Uterus (tissue), 2 donors: ENCODE data around the gene TBC1D3H.
"Not testable (repeated sequence)": the region's sequence is repeated elsewhere in the genome, so short reads cannot be mapped to it uniquely, and the experiment has no call there.

Source experiments
- CTCF ChIP-seq, 4 experiments: fragments of 200-600 bp in 2 of 4; fragments of 450-650 bp in 2 of 4; sonication (generic) in 2 of 4; IDR thresholded peaks; one replicate each; pipeline ENCODE4 v1.5.1; 2016 to 2019; ENCODE audit warnings: antibody characterized with exemption in 4 of 4, mild to moderate bottlenecking in 2 of 4, moderate library complexity in 1 of 4
- POLR2A ChIP-seq, 2 donors: fragments of 450-650 bp; IDR thresholded peaks; one replicate each; pipeline ENCODE4 v1.6.1; 2016; ENCODE audit warnings: antibody characterized with exemption in 2 of 2, mild to moderate bottlenecking in 1 of 2, moderate library complexity in 1 of 2

DNA sequence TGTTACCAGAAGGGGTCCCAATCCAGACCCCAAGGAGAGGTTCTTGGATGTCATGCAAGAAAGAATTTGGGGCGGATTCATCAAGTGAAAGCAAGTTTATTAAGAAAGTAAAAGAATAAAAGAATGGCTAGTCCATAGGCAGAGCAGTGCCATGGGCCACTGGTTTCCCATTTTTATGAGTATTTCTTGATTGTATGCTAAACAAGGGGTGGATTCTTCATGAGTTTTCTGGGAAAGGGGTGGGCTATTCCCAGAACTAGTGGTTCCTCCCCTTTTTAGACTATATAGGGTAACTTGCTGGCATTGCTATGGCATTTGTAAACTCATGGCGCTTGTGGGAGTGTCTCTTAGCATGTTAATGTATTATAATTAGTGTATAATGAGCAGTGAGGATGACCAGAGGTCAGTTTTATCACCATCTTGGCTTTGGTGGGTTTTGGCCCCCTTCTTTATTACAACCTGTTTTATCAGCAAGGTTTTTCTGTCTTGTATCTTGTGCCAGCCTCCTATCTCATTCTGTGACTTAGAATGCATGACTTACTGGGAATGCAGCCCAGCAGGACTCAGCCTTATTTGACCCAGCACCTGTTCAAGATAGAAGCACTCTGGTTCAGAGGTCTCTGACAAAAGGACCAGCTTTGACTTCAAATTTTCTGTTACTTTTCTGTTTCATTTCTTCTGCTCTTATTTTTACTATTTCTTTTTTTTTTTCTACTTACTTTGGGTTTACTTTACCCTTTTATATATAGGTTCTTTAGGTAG is 27.1 kb upstream of the TBC1D3H start:
- TF ChIP-seq POLR2A, CTCF (IDR thresholded peaks at IDR 0.05): not testable (repeated sequence)
